ENCODE data around the gene ARMH1.
"Not testable (repeated sequence)": the region's sequence is repeated elsewhere in the genome, so short reads cannot be mapped to it uniquely, and the experiment has no call there.

Gene ARMH1

DNA sequence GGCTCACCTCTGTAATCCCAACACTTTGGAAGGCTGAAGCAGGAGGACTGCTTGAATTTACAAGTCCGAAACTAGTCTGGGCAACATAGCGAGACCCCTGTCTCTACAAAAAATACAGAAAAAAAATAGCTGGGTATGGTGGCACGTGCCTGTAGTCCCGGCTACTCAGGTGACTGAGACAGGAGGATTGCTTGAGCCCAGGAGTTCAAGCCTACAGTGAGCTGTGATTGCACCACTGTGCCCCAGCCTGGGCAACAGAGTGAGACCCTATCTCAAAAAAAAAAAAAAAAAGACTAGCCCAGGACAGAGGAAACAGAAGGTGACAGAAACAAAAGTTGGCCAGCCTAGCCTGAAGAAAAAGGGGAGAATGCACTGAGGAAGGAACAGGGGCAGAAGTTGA lies 21.2 kb downstream of the ARMH1 start:
- DNase-seq (ENCODE audit: low spot score) = no peak

GRCh38 chr1:44696101-44696500 lies 21.6 kb downstream of the ARMH1 start:
- no peak for DNase-seq (ENCODE audit: low spot score)

- DNase-seq (ENCODE audit: low spot score) = no peak
These were observed 22.4 kb downstream of the ARMH1 start for GRCh38 chr1:44696789-44697345.

GRCh38 chr1:44698138-44698537 lies 23.6 kb downstream of the ARMH1 start:
- no peak for DNase-seq (ENCODE audit: low spot score)

DNA sequence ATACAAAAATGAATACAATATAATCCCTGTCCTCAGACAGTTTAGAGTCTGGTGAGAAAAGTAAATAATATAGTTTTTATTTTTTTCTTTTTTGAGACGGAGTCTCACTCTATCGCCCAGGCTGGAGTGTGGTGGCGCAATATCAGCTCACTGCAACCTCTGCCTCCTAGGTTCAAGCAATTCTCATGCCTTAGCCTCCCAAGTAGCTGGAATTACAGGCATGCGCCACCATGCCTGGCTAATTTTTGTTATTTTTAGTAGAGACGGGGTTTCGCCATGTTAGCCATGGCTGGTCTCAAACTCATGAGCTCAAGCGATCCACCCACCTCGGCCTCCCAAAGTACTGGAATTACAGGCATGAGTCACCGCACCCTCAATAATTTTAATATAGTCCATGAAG lies 24.9 kb downstream of the ARMH1 start:
- not testable (repeated sequence) for DNase-seq (ENCODE audit: low spot score)

- DNase-seq (ENCODE audit: low spot score) = no peak
These were observed 26.1 kb downstream of the ARMH1 start for GRCh38 chr1:44700573-44700972.

DNA sequence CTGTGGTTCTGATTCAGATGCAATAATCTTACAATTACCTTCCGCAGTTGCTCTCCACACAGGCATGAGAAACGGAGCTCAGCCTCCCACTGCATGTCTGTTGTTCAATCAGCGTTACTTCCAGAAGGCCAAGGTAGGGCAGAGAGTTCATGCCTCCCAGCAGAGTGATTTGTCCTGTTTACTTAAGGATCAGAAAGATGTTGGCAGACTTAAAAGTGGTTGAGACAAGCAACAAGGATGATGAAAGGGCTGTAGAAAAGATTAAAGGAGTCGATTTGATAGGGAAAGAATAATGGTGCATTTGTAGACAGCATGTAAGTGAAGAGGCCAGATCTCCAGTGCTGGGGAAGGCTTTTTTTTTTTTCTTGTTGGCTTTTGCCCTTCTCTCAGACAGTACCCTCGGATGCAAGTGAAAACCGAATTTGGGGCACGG lies 26.6 kb downstream of the ARMH1 start:
- no peak for DNase-seq (ENCODE audit: low spot score)

GRCh38 chr1:44705470-44705869 lies 31.0 kb downstream of the ARMH1 start:
- no peak for DNase-seq (ENCODE audit: low spot score)

DNA sequence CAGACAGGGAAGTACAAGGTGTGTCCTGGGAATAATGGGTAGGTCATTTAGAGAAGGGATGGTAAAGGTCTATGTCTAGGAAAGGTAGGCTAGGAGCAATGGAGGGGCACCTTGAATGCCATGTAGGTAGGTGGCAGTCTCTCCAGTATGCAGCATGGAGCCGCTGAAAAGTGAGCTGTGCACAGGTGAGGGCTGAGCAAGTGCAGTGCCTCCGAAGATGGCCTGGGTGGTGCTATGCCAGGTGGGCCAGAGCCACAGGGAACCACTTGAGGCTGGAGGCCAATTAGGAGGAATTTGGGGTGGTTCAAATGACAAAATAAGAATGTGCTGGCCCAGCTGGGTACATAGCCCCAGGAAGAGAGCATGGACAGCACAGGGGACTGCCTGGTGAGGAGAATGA lies 31.4 kb downstream of the ARMH1 start:
- no peak for DNase-seq (ENCODE audit: low spot score)

DNA sequence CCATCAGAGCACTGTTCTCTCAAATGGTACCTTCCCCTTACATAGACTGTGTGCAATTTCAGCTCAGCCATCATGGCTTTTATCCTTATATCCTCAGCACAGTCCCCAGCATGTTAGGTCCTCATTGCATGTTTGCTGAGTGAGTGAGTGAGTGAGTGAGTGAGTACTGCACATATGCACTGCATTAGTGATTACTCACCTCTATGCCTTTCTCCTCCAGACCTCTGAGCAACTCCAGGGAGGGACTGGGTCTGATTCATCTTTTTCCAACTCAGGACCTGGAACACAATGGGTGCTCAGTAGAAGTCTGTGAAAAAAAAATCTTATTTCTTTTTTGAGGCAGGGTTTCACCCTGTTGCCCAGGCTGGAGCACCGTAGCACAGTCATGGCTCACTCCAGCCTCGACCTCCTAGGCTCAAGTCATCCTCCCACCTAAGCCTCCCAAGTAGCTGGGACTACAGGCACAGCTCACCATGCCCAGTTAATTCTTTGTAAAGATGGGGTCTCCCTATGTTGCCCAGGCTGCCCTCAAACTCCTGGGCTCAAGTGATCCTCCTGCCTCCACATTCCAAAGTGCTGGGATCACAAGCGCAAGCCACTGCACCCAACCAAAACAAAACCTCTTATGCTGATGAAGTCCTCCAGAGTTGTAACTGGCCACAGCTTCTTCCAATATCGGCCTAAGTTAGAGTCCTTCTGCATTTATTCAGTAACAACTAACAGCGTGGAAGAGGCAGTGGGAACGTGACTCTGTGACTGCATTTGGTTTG lies 32.8 kb downstream of the ARMH1 start:
- no peak for DNase-seq (ENCODE audit: low spot score)

- DNase-seq (ENCODE audit: low spot score) = no peak
These were observed 33.7 kb downstream of the ARMH1 start for GRCh38 chr1:44707959-44708831.

GRCh38 chr1:44713321-44713781 lies 38.8 kb downstream of the ARMH1 start:
- no peak for DNase-seq (ENCODE audit: low spot score)

GRCh38 chr1:44714532-44714931 lies 40.0 kb downstream of the ARMH1 start:
- no peak for DNase-seq (ENCODE audit: low spot score)

DNA sequence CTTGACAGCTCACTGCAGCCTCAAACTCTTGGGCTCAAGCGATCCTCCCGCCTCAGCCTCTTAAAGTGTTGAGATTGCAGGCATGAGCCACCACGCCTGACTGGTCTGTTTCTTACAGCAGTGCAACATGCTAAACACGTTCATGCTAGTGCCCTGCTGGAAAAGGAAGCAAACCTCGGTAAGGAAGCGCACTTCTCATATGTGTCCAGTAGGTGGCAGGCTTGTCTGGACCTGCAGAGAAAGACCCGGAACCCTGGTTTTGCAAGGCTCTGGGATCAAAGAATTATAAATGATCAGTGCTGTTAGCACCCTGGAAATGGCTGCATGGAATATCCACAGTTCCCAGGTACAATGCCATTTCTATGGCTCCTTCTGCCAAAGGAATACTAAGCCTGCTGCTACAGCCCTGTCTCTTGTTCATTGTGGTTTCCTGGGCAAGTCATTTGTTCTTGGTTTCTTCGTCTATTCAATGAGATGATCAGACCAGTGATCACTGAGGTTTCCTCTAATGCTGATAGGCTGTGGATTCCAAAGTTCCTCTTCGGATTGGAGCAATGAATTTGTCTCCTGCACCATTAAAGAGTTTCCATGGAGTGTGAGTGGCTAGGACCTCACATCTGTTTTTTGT lies 40.5 kb downstream of the ARMH1 start:
- DNase-seq (ENCODE audit: low spot score) = peak; percentile 77

GRCh38 chr1:44717156-44717555 lies 42.6 kb downstream of the ARMH1 start:
- no peak for DNase-seq (ENCODE audit: low spot score)

DNA sequence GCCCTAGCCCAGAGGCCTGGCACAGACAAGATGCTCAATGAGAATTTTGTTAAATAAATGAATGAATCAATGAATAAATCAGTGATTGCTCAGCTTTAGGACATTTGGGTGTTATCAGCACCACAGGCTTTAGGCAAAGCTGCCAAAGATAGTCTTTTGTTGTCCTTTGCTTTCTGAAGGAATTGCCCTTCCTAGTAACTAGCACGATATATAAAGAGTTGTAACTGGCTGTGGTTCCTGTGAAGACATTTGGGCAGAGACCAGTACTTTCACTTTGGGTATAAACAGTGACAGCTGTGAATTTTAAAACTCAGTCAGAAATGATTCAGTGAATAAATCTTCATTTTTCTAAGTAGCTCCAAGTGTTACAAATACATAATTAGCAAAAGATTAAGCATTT lies 43.1 kb downstream of the ARMH1 start:
- no peak for DNase-seq (ENCODE audit: low spot score)

DNA sequence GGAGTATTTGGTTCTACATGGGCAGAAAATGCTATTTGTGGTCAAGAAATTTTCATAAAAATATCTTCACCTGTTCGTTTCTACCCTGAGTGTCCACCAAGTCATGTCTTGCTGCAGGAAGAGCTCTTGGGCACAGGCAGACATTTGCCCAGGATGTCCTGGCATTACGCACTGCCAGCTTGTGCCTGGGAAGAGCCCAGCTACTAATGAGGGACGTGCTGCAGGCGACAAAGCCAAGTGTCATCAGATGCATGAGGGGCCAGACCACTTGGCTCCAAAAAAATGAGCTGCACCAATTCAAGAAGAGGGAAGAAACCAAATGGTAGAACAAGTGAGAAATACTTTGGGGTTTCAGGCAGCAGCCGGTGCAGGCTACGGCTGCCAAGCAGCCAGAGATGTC lies 43.6 kb downstream of the ARMH1 start:
- DNase-seq (ENCODE audit: low spot score) = no peak

GRCh38 chr1:44719318-44719717 lies 44.8 kb downstream of the ARMH1 start:
- DNase-seq (ENCODE audit: low spot score) = no peak

DNA sequence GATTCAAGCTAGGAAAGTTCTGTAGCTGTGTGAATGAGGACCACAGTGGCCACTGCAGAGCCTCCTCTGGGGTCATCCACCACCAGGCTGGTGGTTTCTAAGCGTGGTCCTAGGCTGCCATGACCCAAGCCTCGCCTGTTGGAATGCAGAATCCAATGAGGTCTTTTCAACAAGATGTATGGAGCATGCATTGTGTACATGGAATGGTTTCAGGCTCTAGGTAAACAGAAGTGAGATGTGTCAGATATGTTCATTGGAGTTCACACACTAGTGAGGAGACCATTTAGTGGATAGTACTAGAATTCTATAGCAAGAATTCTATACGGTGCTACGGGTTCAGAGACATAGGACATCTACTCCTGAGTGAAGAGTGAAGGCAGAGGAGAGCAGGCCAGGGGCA lies 45.8 kb downstream of the ARMH1 start:
- DNase-seq (ENCODE audit: low spot score) = no peak

- DNase-seq (ENCODE audit: low spot score) = no peak
These were observed 47.2 kb downstream of the ARMH1 start for GRCh38 chr1:44721485-44722361.

DNA sequence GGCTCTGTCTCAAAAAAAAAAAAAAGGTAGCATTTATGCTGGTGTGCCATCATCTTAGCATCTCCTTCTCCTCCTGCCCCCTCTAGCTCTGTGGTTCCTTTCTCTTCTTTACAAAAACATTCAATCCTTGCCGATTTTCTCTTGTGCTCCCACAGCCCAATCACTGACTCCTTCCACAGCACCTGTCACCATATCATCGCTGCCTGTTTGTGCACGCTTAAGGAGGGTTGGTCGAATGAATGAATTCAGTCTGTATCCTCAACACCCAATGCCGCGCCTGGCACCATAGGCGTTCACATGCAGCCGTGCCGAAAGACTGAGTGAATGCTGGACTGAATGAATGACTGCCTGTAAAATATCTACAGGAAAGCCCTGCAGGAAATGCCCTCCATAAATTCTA lies 48.5 kb downstream of the ARMH1 start:
- no peak for DNase-seq (ENCODE audit: low spot score)
